CD4-positive, alpha-beta T cell treated with Interleukin-17A for 4 hours (primary cell): Measurements from ENCODE around the gene GBE1.

ENCODE experiments used
- DNase-seq: peaks from one replicate; pipeline ENCODE4 v3.0.0-alpha.2; 2020; ENCODE audit warnings: mixed read lengths

GBE1 gene

DNA sequence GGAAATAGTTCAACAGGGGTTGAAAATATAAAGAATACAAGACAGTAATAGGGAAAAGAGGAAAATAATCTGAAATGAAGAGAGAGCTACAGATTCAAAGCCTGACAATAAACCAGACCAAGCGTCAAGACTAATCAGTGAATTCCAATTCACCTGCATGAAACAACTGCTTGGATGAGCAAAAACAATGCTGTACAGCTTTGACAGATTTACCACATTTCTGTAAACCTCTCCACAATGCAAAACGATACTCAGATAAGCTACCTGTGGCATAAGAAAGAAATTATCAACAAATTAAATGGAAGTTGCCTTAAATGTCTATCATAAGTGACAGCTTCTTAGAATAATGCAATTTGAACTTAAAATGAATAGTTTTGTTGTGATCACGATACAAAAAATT is 65.4 kb downstream of the GBE1 start:
- DNase-seq = no peak

GRCh38 chr3:81695302-81695701 is 66.1 kb downstream of the GBE1 start:
- DNase-seq = no peak

DNA sequence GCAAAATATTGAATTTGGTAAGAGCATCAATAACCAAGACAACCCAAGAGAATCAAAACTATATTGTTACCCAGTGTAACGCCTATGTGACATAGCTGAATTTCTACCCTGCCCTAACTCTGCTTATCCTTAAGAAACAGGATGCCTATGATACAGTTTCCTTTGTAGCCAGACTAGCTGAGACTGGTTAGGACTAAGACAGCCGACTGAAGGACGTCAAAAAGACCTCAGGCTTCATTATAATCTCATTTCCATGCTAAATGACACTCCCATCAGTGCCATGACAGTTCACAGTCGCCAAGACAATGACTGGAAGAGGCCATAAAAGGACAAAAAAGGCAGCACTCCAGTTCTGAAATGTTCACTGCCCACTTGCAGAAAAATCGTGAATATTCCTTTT is 66.8 kb downstream of the GBE1 start:
- DNase-seq = no peak

GRCh38 chr3:81692766-81693165 is 68.7 kb downstream of the GBE1 start:
- DNase-seq = no peak

GRCh38 chr3:81689617-81690016 is 71.8 kb downstream of the GBE1 start:
- no peak for DNase-seq

GRCh38 chr3:81684751-81685395 is 76.6 kb downstream of the GBE1 start:
- no peak for DNase-seq

DNA sequence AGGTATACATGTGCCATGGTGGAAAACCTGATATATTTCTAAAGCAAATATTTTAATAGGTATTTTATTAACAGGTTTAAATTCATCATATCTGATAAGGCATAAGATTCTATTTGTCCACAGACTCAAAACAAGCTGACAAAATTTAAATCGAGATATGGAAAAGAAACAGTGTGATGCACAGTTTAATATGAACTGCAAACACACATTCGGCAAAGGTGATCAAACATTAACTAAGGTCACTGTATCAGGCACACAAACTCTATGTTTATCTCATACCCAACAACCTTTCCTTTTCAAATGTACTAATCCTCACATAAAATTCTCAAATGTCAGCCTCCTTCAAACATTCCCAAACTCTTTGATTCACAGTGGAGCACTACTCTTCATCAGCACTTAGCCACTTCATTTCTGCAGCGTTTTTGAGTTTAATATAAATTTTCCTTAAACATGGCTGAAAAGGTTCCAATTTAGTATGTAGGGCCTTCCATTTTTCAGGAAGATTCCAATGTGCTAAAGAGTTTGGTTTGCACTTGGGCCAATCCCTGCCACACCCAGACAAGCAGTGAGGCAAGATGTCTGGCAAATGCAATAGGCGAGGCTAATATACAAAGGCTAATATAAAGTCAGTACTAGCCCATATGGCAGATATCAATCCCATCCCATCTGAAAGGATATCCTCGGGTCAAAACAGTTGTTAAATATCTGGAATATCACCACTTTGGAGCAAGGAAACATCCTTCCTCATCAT is 84.6 kb downstream of the GBE1 start:
- DNase-seq = no peak

DNA sequence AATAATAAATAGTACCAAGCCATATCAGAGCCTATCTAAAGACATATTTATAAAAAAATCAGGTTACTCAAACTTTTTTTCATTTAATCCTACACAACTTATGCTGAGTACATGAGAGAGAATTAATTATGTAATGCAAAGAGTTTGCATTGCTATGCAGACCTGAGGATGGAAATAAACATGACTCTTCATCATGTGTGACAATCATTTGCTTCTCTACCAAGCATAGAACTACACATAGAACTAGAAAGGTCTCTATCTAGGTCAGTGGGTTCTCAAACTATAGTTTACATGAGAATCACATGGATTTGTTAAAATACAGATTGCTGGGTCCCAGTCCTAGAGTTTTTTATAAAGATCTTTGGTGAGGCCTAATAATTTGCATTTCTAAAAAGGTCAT is 86.8 kb downstream of the GBE1 start:
- no peak for DNase-seq

- no peak for DNase-seq
Measured at GRCh38 chr3:81668283-81668682, 93.2 kb downstream of the GBE1 start.

- no peak for DNase-seq
Measured at GRCh38 chr3:81666502-81667121, 94.8 kb downstream of the GBE1 start.

DNA sequence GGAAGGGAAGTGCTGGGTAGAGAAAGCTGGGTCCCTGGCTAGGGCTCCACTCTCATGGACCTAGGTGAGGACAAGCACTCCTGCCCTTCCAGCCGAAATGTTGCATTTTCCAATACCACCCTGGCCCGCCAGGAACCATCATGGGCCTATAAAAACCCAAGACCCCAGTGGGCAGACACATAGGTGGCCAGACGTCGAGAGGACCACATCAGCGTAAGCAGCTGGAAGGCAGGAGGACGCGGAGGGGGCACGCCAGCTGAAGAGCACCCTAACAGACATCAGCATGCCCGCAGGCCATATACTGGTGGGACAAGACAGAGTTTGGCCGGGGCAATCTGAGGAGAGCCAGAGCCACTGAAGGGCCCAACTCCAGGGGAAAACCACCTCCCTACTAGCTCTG is 98.3 kb downstream of the GBE1 start:
- no peak for DNase-seq

- DNase-seq = no peak
Measured at GRCh38 chr3:81660036-81660435, 101.4 kb downstream of the GBE1 start.

DNA sequence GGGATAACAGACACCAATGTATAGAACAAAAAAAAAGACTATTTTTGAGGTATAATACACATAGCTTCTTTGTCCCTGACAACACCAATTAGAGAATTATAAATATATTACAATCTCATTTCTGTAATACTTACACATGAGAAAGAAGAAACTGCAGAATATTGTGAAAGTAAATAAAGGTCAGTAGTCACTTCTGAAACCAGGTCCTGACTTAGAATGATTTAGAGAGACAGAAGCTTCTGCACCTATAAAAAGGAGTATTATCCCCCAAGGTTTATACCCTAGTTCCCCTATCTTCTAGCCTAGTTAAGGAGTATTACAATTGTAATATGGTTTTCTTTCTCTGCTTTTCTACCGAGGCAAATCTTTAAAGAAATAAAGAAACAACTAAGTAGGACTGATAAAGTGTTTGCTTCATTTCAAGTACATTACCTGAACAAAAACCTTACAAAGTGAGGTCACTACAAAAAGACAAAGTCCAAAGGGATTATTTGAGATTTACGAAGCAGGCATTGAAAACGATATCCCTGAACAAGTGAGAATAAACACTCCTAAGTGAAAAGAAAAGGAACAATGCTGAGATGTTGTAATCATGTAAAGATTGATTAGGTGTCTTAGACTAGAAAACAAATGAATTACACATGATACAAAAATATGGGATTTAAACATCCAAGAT is 103.0 kb downstream of the GBE1 start:
- no peak for DNase-seq

DNA sequence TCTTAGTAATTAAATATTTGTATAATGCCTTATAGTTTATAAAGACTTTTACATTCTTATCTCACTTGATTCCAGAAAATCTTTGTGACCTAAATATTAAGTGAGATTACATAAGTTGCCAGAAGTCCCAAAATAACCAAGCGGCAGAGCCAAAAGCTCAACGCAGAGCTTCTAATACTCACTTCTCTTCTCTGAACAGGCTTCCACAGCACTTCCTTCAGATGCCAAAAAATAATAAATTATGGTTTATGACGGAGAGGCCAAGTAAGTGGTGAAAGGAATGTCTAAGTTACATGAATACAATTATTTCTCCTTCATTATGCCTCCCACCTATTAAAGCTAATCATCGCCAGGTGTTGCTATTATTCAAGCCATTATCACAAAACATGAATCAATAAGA is 110.3 kb downstream of the GBE1 start:
- DNase-seq = no peak

DNA sequence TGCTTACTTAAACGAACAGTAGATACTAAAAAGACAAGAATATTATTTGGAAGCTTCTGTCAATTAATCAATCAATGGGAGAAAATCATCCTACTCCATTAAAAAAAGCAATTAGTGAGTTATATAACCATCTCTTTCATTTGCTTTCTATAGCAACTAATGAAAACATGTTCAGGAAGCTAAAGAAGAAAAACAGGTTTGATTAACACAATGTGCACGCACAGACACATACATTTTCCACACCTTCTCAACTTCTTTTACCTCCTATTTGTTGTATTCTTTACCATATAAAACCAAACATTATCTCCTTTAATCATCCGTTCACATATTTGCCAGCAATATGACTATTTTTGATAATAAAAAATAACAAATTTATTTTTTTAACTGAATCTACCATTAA is 111.3 kb downstream of the GBE1 start:
- no peak for DNase-seq

- DNase-seq = no peak
Measured at GRCh38 chr3:81645248-81645647, 116.2 kb downstream of the GBE1 start.

DNA sequence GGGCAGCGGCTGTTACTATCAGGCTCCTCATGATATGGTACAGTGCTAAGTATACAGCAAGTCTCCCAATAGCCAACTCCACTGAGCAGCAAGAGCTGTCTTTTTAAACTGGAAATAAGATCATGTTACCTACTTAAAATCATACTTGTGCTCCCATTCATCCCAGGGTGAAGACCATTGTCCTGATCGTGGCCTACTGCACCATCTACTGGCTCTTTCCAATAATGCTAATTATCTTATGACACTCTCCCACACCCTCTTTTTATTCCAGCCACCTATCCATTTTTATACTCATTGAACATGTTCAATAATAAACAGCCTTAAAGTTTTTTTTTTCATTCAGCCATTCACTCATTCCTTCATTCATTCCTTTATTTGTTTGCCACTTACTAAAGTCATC is 117.7 kb downstream of the GBE1 start:
- DNase-seq = no peak

DNA sequence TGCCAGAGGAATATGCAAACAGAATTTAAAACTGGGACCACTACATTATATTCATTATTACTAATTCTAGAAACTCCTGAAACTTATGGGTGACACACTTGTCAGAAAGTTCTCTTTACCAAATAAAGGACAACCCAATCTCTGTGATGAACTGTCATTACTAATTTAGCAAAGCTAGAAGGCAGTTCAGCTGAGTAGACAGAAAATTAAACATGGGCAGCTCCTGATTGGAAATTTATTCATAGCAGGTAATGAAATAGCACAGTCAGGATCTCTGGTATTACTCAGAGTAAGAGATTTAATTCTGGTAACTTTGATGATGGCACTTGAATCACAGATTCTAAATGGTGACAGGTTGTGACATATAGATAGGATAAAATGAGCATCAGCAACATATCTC is 123.0 kb downstream of the GBE1 start:
- DNase-seq = no peak

DNA sequence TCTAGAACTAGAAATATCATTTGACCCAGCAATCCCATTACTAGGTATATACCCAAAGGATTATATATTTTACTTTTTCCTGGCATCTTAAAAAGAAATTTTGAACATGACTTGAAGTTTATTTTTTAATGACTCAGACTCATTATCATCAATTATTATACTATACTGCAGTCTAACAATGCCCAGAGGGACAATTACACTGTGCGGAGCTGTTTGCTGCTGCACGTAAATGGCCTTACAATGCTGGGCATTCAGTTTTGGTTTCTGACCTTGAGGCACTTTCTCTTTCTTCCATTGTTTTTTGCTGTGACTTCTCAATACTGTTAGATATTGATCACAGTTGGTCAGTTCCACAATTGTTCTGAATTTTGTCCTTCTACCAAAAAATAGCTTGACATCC is 128.8 kb downstream of the GBE1 start:
- DNase-seq = no peak

GRCh38 chr3:81624756-81625155 is 136.7 kb downstream of the GBE1 start:
- DNase-seq = no peak

DNA sequence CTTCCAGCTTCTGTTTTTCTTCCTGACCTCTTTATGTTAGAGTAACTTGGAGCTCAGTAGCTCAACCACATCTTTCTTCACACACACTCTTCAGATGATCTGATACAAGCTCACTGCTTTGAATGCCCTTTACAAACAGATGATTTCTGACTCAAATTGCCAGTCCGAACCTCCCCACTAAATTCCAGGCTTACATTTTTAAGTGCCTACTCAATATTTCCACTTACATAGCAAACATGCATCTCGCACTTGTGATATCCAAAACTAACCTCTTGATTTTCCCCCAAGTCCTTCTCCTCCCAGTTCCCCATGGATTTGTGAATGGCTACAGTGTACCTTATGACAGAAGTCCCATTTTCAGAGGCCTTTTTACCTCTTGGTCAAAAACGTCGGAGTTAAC is 139.1 kb downstream of the GBE1 start:
- no peak for DNase-seq

DNA sequence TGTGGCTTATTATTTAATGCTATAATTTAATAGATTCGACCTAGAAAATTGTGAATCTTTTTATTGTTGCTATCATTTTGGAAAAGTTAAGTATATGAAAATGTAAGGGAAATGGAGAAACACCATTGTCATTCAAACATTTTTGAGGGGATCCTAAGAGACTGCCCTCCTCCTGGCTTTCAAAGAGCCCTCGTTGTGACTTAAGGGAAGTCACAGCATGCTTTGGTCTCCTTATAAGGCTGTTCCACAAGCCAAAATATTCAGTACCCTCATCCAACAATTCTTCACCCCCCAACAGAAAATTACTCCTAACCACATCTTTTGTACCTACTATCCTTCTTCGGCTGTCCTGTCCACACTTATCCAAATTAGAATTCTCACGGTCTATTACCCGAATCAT is 140.2 kb downstream of the GBE1 start:
- no peak for DNase-seq

GRCh38 chr3:81620849-81621248 is 140.6 kb downstream of the GBE1 start:
- DNase-seq = no peak

DNA sequence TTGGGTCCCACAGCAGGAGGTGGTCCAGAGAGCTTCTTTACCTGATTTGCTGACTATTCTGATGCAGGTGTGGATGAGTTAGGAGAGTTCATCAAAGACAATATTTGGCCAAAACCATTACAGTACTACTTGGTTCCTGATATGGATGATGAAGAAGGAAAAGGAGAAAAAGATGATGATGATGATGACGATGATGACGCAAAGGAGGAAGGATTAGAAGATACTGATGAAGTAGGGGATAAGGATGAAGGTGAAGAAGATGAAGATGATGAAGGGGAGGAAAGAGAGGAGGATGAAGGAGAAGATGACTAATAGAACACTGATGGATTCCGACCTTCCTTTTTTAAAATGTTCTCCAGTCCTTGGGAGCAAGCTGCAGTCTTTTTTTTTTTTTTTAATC is 148.7 kb downstream of the GBE1 start:
- DNase-seq = no peak
